B cell (primary cell): ENCODE results near the gene MFF. TPM values are rescaled to one million over a fixed set of nuclear protein-coding genes. Genes with fewer than 3 reads are reported as not detected.

Experiments used
- ATAC-seq: fragments of 200-7000 bp; cut with Tn5 transposase; one replicate; pipeline ENCODE4 v1.10.0; 2021; ENCODE audit warnings: low read depth, mild to moderate bottlenecking, moderate number of reproducible peaks, moderate library complexity
- CTCF ChIA-PET: fragments of 350-600 bp; sonication (Branson Sonifier 250); formaldehyde crosslinking; loops from one replicate; lab custom pipeline; 2021; ENCODE audit warnings: antibody characterized with exemption, inconsistent platforms; lab: Charles Lee
- POLR2A ChIA-PET: fragments of 350-600 bp; sonication (Branson Sonifier 250); formaldehyde crosslinking; loops from one replicate; lab custom pipeline; 2021; ENCODE audit warnings: antibody characterized with exemption; lab: Charles Lee
- DNase-seq: peaks from one replicate; pipeline ENCODE4 v3.0.0; 2013
- H2AFZ ChIP-seq: 2 replicates; pipeline ENCODE4 v1.6.1; 2012; ENCODE audit warnings: mild to moderate bottlenecking, low read depth, low read length; ENCODE audit not compliant: insufficient read depth, poor library complexity, severe bottlenecking
- H3K27ac ChIP-seq, 2 donors: 1 replicate in 1 of 2; 2 replicates in 1 of 2; pipeline ENCODE4 v1.5.1; 2012 to 2013; ENCODE audit warnings: low read length in 2 of 2, mild to moderate bottlenecking in 2 of 2, moderate library complexity in 1 of 2
- H3K27me3 ChIP-seq, 4 experiments: fragments of 200-600 bp in 1 of 4; sonication (generic) in 1 of 4; replicated peaks in 1 of 4; 1 replicate in 2 of 4; 2 replicates in 2 of 4; pipeline versions ENCODE4 v1.6.1 to v1.7.0; 2013 to 2016; ENCODE audit warnings: low read length in 3 of 4, mild to moderate bottlenecking in 2 of 4, mixed read lengths in 1 of 4, moderate library complexity in 1 of 4; ENCODE audit not compliant: insufficient read depth in 4 of 4, control insufficient read depth in 3 of 4; ENCODE audit errors: control extremely low read depth in 1 of 4
- H3K36me3 ChIP-seq, 2 experiments: replicated peaks in 1 of 2; 1 replicate in 1 of 2; 2 replicates in 1 of 2; pipeline versions ENCODE4 v1.6.1 to v1.7.1; 2013; ENCODE audit warnings: low read length in 1 of 2; ENCODE audit not compliant: insufficient read depth in 2 of 2, control insufficient read depth in 1 of 2; ENCODE audit errors: control extremely low read depth in 1 of 2, extremely low read depth in 1 of 2
- H3K4me1 ChIP-seq, 2 donors: fragments of 200-600 bp in 1 of 2; sonication (generic) in 1 of 2; 1 replicate in 1 of 2; 2 replicates in 1 of 2; pipeline versions ENCODE4 v1.5.1 to v1.6.1; 2013 to 2017; ENCODE audit warnings: low read length in 2 of 2; ENCODE audit not compliant: control insufficient read depth in 2 of 2, insufficient read depth in 2 of 2
- H3K4me2 ChIP-seq: replicated peaks from 2 replicates; pipeline ENCODE3; 2012; ENCODE audit warnings: mild to moderate bottlenecking, low read depth, low read length; ENCODE audit not compliant: poor library complexity, severe bottlenecking
- H3K4me3 ChIP-seq, 5 experiments: fragments of 200-600 bp in 1 of 5; sonication (generic) in 1 of 5; 1 replicate in 3 of 5; 2 replicates in 2 of 5; pipeline versions ENCODE4 v1.5.1 to v1.7.0; 2011 to 2016; ENCODE audit warnings: low read length in 4 of 5, mild to moderate bottlenecking in 4 of 5, low read depth in 2 of 5, control low read depth in 1 of 5, moderate library complexity in 1 of 5; ENCODE audit not compliant: insufficient read depth in 1 of 5; ENCODE audit errors: control extremely low read depth in 1 of 5, extremely low read depth in 1 of 5
- H3K79me2 ChIP-seq: fragments of 200-600 bp; sonication (generic); one replicate; pipeline ENCODE4 v1.6.0; 2016; ENCODE audit warnings: low read length; ENCODE audit not compliant: control insufficient read depth, insufficient read depth
- H3K9ac ChIP-seq: fragments of 200-600 bp; sonication (generic); 2 replicates; pipeline ENCODE4 v1.6.1; 2017; ENCODE audit warnings: mild to moderate bottlenecking, low read length, moderate library complexity
- H3K9me3 ChIP-seq, 3 donors: one replicate each; pipeline versions ENCODE4 v1.6.1 to v1.7.1; 2013; ENCODE audit warnings: low read length in 2 of 3; ENCODE audit not compliant: control insufficient read depth in 2 of 3, insufficient read depth in 1 of 3; ENCODE audit errors: control extremely low read depth in 1 of 3
- H4K20me1 ChIP-seq: 2 replicates; pipeline ENCODE4 v1.6.0; 2012; ENCODE audit warnings: mild to moderate bottlenecking, low read length; ENCODE audit not compliant: insufficient read depth, control insufficient read depth, poor library complexity, severe bottlenecking
- H3K27ac Mint-ChIP-seq: one replicate; pipeline ENCODE4 v1.8.0; 2021; ENCODE audit warnings: mixed read lengths
- H3K27me3 Mint-ChIP-seq: one replicate; pipeline ENCODE4 v1.8.0; 2021; ENCODE audit warnings: mixed read lengths
- H3K4me1 Mint-ChIP-seq: one replicate; pipeline ENCODE4 v1.8.0; 2021; ENCODE audit warnings: mixed read lengths
- H3K4me3 Mint-ChIP-seq: one replicate; pipeline ENCODE4 v1.8.0; 2021; ENCODE audit warnings: mixed read lengths
- H3K9me3 Mint-ChIP-seq: one replicate; pipeline ENCODE4 v1.8.0; 2022; ENCODE audit warnings: mixed read lengths; ENCODE audit not compliant: insufficient read depth
- EZH2 ChIP-seq: IDR thresholded peaks from 2 replicates; pipeline ENCODE4 v1.6.1; 2012; ENCODE audit warnings: borderline replicate concordance, low read depth, mild to moderate bottlenecking, moderate library complexity, low read length; ENCODE audit not compliant: insufficient read depth, poor library complexity, severe bottlenecking
- WGBS: methylation state at CpG from one replicate; pipeline ENCODE4 v1.1.5; 2013; ENCODE audit warnings: missing lambda C conversion rate; ENCODE audit not compliant: insufficient coverage; 5-methylcytosine and 5-hydroxymethylcytosine counted together
- intact Hi-C: fragments of 100-400 bp; cut with micrococcal nuclease; formaldehyde crosslinking; loops from one replicate; pipeline ENCODE4 v1.10.0; 2022
- polyA plus RNA-seq: library from polyadenylated mRNA; depleted of rRNA; stranded (reverse); fragments of >200 nt; gene quantifications from 2 replicates; pipeline ENCODE4 v1.2.3, GENCODE V29; 2012
- total RNA-seq, 2 donors: library from RNA; stranded (reverse); fragments of 120-200 nt in 1 of 2; gene quantifications; 1 replicate in 1 of 2; 2 replicates in 1 of 2; pipeline versions ENCODE4 v1.2.3 to v1.2.4, GENCODE V29; 2013 to 2022
- TF ChIP-seq, protein P1 (sequence below): fragments of 200-600 bp; IDR thresholded peaks from one replicate; pipeline ENCODE4 v1.8.0; 2022; ENCODE audit warnings: antibody characterized with exemption, mild to moderate bottlenecking

The MFF gene
- total and polyA plus RNA-seq, 2 donors (not counting 1 experiment from before 2014, with no cell fraction given), result 55.0 to 70.4 TPM

DNA sequence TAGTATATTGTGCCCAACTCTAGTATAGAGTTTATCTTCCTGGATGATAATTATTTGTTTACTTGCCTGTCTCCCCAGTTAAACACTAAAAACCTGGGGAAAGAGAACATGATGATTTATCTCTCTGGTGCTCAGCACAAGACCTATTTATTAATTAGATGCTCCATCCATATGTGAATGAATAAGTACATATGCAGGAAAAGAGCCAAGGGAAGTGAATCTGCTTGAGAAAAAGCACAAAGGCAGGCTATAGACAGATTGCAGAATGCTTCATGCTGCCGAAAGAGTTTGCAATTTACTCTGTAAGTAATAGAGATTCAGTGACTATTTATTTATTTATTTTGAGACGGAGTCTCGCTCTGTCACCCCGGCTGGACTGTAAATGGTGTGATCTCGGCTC, 37.3 kb upstream of the MFF start:
- Mint-ChIP-seq H3K27me3 (no peaks in the 10 kb centered on the region), H3K4me1 (no peaks in the 10 kb centered on the region), H3K27ac (no peak overlapping the region), H3K9me3 (no peaks in the 10 kb centered on the region), H3K4me3 (no peak overlapping the region)
- Histone ChIP-seq H3K4me1 (no peaks in the 10 kb centered on the region), H3K36me3 (peaks cover 0 to 5% of the 10 kb centered on the region in 2 experiments), H3K4me2 (no peak overlapping the region), H3K79me2 (no peaks in the 10 kb centered on the region), H3K27me3 (no peaks in the 10 kb centered on the region), H3K27ac (no peak overlapping the region), H3K9ac (no peak overlapping the region), H3K9me3 (no peaks in the 10 kb centered on the region), H2AFZ (no peak overlapping the region), H4K20me1 (no peaks in the 10 kb centered on the region), H3K4me3 (no peak overlapping the region)
- ATAC-seq (no peak), DNase-seq (no peak)
- ChIA-PET POLR2A (no interaction called here), CTCF (interaction anchor here (1.4 kb wide), 1 partner anchor 49 kb away, joined by 3 read pairs; no protein-coding TSS in a partner anchor)
- 93% methylated on average over 3 of the region's 5 CpGs for WGBS
- intact Hi-C loops, result no loop called here
- no peak for TF ChIP-seq EZH2
- TF ChIP-seq, protein P1, sequence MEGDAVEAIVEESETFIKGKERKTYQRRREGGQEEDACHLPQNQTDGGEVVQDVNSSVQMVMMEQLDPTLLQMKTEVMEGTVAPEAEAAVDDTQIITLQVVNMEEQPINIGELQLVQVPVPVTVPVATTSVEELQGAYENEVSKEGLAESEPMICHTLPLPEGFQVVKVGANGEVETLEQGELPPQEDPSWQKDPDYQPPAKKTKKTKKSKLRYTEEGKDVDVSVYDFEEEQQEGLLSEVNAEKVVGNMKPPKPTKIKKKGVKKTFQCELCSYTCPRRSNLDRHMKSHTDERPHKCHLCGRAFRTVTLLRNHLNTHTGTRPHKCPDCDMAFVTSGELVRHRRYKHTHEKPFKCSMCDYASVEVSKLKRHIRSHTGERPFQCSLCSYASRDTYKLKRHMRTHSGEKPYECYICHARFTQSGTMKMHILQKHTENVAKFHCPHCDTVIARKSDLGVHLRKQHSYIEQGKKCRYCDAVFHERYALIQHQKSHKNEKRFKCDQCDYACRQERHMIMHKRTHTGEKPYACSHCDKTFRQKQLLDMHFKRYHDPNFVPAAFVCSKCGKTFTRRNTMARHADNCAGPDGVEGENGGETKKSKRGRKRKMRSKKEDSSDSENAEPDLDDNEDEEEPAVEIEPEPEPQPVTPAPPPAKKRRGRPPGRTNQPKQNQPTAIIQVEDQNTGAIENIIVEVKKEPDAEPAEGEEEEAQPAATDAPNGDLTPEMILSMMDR, result no peak

DNA sequence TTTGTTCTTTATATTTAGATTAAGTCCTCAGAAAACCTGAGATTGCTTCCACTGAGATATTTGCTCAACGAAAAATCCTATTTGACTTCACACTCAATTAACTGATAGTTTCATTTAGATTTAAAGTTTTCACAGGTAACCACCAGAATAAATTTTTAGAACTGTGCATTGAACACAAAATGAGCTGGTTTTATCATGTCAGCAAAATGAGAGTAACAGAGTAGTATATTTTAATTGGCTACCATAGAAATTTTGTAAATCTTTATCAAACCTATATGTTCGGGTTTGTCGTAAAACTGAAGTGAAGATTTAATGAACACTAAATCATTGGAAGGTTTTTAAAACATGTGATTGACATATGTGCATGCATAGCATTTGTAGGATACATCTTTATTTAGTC, 32.7 kb upstream of the MFF start:
- WGBS, result no CpG with 5 or more reads among the region's 3 CpGs
- Histone ChIP-seq H3K27ac (no peak overlapping the region), H3K4me3 (no peak overlapping the region), H3K4me2 (no peak overlapping the region), H3K4me1 (no peaks in the 10 kb centered on the region), H3K9me3 (no peaks in the 10 kb centered on the region), H3K9ac (no peak overlapping the region), H4K20me1 (no peaks in the 10 kb centered on the region), H3K36me3 (peaks cover 0 to 10% of the 10 kb centered on the region in 2 experiments), H3K79me2 (no peaks in the 10 kb centered on the region), H3K27me3 (no peaks in the 10 kb centered on the region), H2AFZ (no peak overlapping the region)
- no peak overlapping the region for H3K27ac Mint-ChIP-seq
- TF ChIP-seq, protein P1, result no peak
- TF ChIP-seq EZH2, result no peak
- H3K4me1 Mint-ChIP-seq, result no peaks in the 10 kb centered on the region
- intact Hi-C loops, result no loop called here
- H3K9me3 Mint-ChIP-seq, result no peaks in the 10 kb centered on the region
- no peaks in the 10 kb centered on the region for H3K27me3 Mint-ChIP-seq
- DNase-seq (no peak), ATAC-seq (no peak)
- H3K4me3 Mint-ChIP-seq, result no peak overlapping the region
- POLR2A ChIA-PET, result no interaction called here
- CTCF ChIA-PET, result no interaction called here
